Esophagus muscularis mucosa (tissue), 4 donors: Measurements from ENCODE around the gene PTGES3. TPM values are rescaled to one million over a fixed set of nuclear protein-coding genes. Genes with fewer than 3 reads are reported as not detected.

Source experiments
- DNase-seq: peaks from one replicate; pipeline ENCODE4 v3.0.0-alpha.2; 2017; ENCODE audit errors: extremely low spot score
- H3K27ac ChIP-seq, 4 donors: fragments of 200-600 bp; sonication (generic); replicated peaks in 1 of 4; 1 replicate in 3 of 4; 2 replicates in 1 of 4; pipeline ENCODE4 v1.5.1; 2016 to 2019; ENCODE audit warnings: mild to moderate bottlenecking in 1 of 4
- H3K27me3 ChIP-seq, 4 donors: fragments of 200-600 bp; sonication (generic); one replicate each; pipeline versions ENCODE4 v1.5.1 to v1.6.0; 2016 to 2019
- H3K36me3 ChIP-seq, 4 donors: fragments of 200-600 bp; sonication (generic); one replicate each; pipeline ENCODE4 v1.5.1; 2016 to 2019
- H3K4me1 ChIP-seq, 4 donors: fragments of 200-600 bp; sonication (generic); one replicate each; pipeline ENCODE4 v1.5.1; 2016 to 2019
- H3K4me3 ChIP-seq, 4 donors: fragments of 200-600 bp; sonication (generic); 1 replicate in 2 of 4; 2 replicates in 2 of 4; pipeline ENCODE4 v1.5.1; 2016 to 2019; ENCODE audit warnings: mild to moderate bottlenecking in 4 of 4, moderate library complexity in 1 of 4
- H3K9me3 ChIP-seq, 4 donors: fragments of 200-600 bp; sonication (generic); 1 replicate in 3 of 4; 2 replicates in 1 of 4; pipeline ENCODE4 v1.5.1; 2016 to 2019
- CTCF ChIP-seq, 3 experiments: fragments of 200-600 bp in 2 of 3; fragments of 450-650 bp in 1 of 3; sonication (generic) in 2 of 3; IDR thresholded peaks; one replicate each; pipeline ENCODE4 v1.5.1; 2017 to 2019; ENCODE audit warnings: antibody characterized with exemption in 3 of 3, mild to moderate bottlenecking in 2 of 3, moderate library complexity in 1 of 3
- EP300 ChIP-seq: sonication (generic); formaldehyde crosslinking; IDR thresholded peaks from one replicate; pipeline ENCODE4 v1.6.1; 2017; ENCODE audit warnings: antibody characterized with exemption
- POLR2A ChIP-seq: fragments of 450-650 bp; IDR thresholded peaks from one replicate; pipeline ENCODE4 v1.6.1; 2017; ENCODE audit warnings: antibody characterized with exemption, moderate library complexity, mild to moderate bottlenecking, low read depth
- POLR2AphosphoS5 ChIP-seq, 2 donors: sonication (generic); formaldehyde crosslinking; IDR thresholded peaks; one replicate each; pipeline ENCODE4 v1.6.1; 2017; ENCODE audit warnings: antibody characterized with exemption in 2 of 2
- WGBS: methylation state at CpG from one replicate; pipeline ENCODE4 v1.1.5; 2018; 5-methylcytosine and 5-hydroxymethylcytosine counted together
- intact Hi-C: fragments of 100-400 bp; cut with DNase I; formaldehyde crosslinking; loops from one replicate; pipeline ENCODE4 v1.15.1; 2023
- total RNA-seq, 4 donors: library from RNA; depleted of rRNA; stranded (reverse); fragments of >200 nt; gene quantifications; one replicate each; pipeline versions ENCODE4 v1.1.0 to v1.2.1, GENCODE V29; 2016

Gene PTGES3
- total RNA-seq, 4 donors from 2014 or later: 86.8 to 118 (median 92.0) TPM

DNA sequence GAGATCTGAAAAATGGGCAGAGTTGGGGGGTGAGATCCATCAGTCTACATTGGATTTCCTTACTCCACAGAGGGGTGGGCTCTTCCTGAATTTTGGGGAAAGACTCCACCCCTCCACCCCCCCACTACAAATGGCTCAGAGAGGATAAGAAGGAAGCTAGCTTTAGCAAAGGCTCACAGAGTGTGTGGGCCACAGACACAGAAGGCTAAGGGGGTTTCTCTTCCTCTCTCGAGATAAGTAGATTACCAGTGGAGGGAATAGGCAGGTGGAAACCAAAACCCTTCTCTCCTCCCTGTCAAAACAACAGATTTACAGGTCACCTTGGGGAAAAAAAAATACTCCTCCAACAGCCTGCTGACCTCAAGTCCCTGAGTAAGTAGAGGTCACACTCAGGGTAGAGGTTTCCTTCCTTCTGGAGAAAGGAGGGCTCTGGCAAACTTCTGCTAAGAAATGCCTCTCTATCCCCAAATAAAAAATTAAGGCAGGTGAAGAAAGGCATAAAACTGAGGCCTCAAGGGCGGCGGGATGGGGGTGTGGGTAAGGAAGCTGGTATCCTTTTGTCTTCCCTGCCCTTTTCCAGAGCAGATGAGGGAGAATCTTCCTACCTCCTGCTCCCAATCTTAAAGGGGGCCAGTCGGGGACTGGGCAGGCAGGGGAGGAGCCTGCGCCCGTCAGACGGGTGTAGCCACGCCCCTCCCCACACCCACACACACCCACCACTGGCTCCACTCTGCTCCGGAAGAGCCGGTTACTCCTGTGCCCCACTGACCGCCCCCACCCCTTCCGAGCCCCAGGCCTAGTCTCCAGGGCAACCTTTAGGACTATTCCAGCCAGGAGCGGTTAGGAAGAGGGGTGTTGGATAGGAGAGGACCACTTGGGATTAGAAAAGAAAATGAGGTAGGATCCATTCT, 56.0 kb downstream of the PTGES3 start:
- DNase-seq: peak; percentile 93
- peak overlapping the region; percentile 31 to 85 (median 58) for H3K4me3 ChIP-seq
- H3K9me3 ChIP-seq: no peaks in the 10 kb centered on the region
- TF ChIP-seq EP300 (no peak), POLR2AphosphoS5 (IDR thresholded peaks at IDR 0.05) (peak in 1 of 2 donors; percentile 41), CTCF (IDR thresholded peaks at IDR 0.05) (peak in 1 of 3 experiments; percentile 7), POLR2A (no peak)
- H3K27me3 ChIP-seq: no peaks in the 10 kb centered on the region
- H3K4me1 ChIP-seq: peaks cover 56 to 77% (median 67%) of the 10 kb centered on the region in 4 donors
- peaks cover 0 to 5% (median under 1%) of the 10 kb centered on the region in 4 donors for H3K36me3 ChIP-seq
- WGBS: 7% methylated on average over 13 of the region's 13 CpGs
- intact Hi-C loops: loop anchor here (10.0 kb wide), 2 partner anchors 463 to 507 kb away; partner anchors contain the start of gene ESYT1
- H3K27ac ChIP-seq: peak overlapping the region; percentile 88 to 95 (median 94)

- H3K4me1 ChIP-seq: peaks cover 67 to 77% (median 75%) of the 10 kb centered on the region in 4 donors
- H3K36me3 ChIP-seq: peaks cover 0 to 11% (median 5%) of the 10 kb centered on the region in 4 donors
- intact Hi-C loops: loop anchor here (10.0 kb wide), 2 partner anchors 465 to 505 kb away; partner anchors contain the start of gene ESYT1
- H3K27me3 ChIP-seq: no peaks in the 10 kb centered on the region
- no peaks in the 10 kb centered on the region for H3K9me3 ChIP-seq
- 4% methylated on average over 18 of the region's 31 CpGs for WGBS
- peak within 1 kb of the TSS; percentile 80 to 99 (median 97) for H3K4me3 ChIP-seq
- peak within 1 kb of the TSS; percentile 88 to 98 (median 94) for H3K27ac ChIP-seq
- TF ChIP-seq POLR2AphosphoS5 (IDR thresholded peaks at IDR 0.05): peak; percentile 60 to 85
- TF ChIP-seq EP300: no peak
- peak; percentile 96 for DNase-seq
Observed at GRCh38 chr12:56630180-56630632, 57.9 kb downstream of the PTGES3 start, which contains the start of gene BAZ2A. Gene BAZ2A (minus strand): TSS chr12:56630326. CDS start chr12:56617530, 12,796 bp downstream.

GRCh38 chr12:56629459-56630179, 58.5 kb downstream of the PTGES3 start:
- Histone ChIP-seq H3K4me1 (peaks cover 67 to 81% (median 80%) of the 10 kb centered on the region in 4 donors), H3K27me3 (no peaks in the 10 kb centered on the region), H3K36me3 (peaks cover 0 to 11% (median 5%) of the 10 kb centered on the region in 4 donors), H3K9me3 (no peaks in the 10 kb centered on the region), H3K4me3 (peak overlapping the region; percentile 80 to 99 (median 97)), H3K27ac (peak overlapping the region; percentile 88 to 98 (median 94))
- TF ChIP-seq POLR2A: no peak
- TF ChIP-seq POLR2AphosphoS5 (IDR thresholded peaks at IDR 0.05): no peak
- no peak for TF ChIP-seq CTCF (IDR thresholded peaks at IDR 0.05)
- TF ChIP-seq EP300: no peak
- DNase-seq: no peak
- intact Hi-C loops: loop anchor here (2.0 to 10.0 kb wide), 3 partner anchors 109 to 505 kb away; partner anchors contain the start of genes ESYT1 and RBMS2
- WGBS: 0% methylated on average over 13 of the region's 46 CpGs

- no peak for DNase-seq
- Histone ChIP-seq H3K4me3 (peak overlapping the region; percentile 80 to 99 (median 97)), H3K4me1 (peaks cover 71 to 83% (median 82%) of the 10 kb centered on the region in 4 donors), H3K27me3 (no peaks in the 10 kb centered on the region), H3K9me3 (no peaks in the 10 kb centered on the region), H3K36me3 (peaks cover 0 to 11% (median 5%) of the 10 kb centered on the region in 4 donors), H3K27ac (peak overlapping the region; percentile 88 to 98 (median 94))
- WGBS: 0% methylated on average over 17 of the region's 18 CpGs
- TF ChIP-seq POLR2AphosphoS5 (IDR thresholded peaks at IDR 0.05): peak; percentile 46 to 69
- no peak for TF ChIP-seq POLR2A
- TF ChIP-seq CTCF (IDR thresholded peaks at IDR 0.05): peak in 1 of 3 experiments; percentile 7
- intact Hi-C loops: loop anchor here (2.0 kb wide), 1 partner anchor 108 kb away; the partner anchor contains the start of gene RBMS2
Observed at GRCh38 chr12:56628671-56629458, 59.2 kb downstream of the PTGES3 start.
